Epithelial cell of esophagus (primary cell): ENCODE data around the gene BRD7.

Experiments used
- DNase-seq: peaks from one replicate; pipeline ENCODE4 v3.0.0; 2010; ENCODE audit warnings: low read depth
- H3K4me3 ChIP-seq: 2 replicates; pipeline ENCODE4 v1.5.1; 2011; ENCODE audit warnings: mild to moderate bottlenecking, low read length, control low read depth
- CTCF ChIP-seq: IDR thresholded peaks from 2 replicates; pipeline ENCODE4 v1.5.1; 2011; ENCODE audit warnings: low read depth, mild to moderate bottlenecking, low read length, control low read depth, inconsistent platforms; ENCODE audit not compliant: insufficient read depth; ENCODE audit errors: missing control alignments

BRD7 gene

GRCh38 chr16:50313596-50314478 lies 55.0 kb downstream of the BRD7 start:
- no peak for TF ChIP-seq CTCF
- peak; percentile 41 for DNase-seq
- no peak overlapping the region for H3K4me3 ChIP-seq

- no peak for TF ChIP-seq CTCF
- no peak overlapping the region for H3K4me3 ChIP-seq
- no peak for DNase-seq
Observed at GRCh38 chr16:50311891-50312501, 56.8 kb downstream of the BRD7 start.

GRCh38 chr16:50311134-50311528 lies 57.7 kb downstream of the BRD7 start:
- H3K4me3 ChIP-seq, result no peak overlapping the region
- no peak for DNase-seq
- no peak for TF ChIP-seq CTCF

GRCh38 chr16:50310308-50311133 lies 58.3 kb downstream of the BRD7 start:
- TF ChIP-seq CTCF, result no peak
- DNase-seq, result no peak
- H3K4me3 ChIP-seq, result no peak overlapping the region

- TF ChIP-seq CTCF, result no peak
- H3K4me3 ChIP-seq, result no peak overlapping the region
- DNase-seq, result peak; percentile 31
Observed at GRCh38 chr16:50309527-50310307, 59.1 kb downstream of the BRD7 start.

- TF ChIP-seq CTCF, result no peak
- no peak overlapping the region for H3K4me3 ChIP-seq
- no peak for DNase-seq
Observed at GRCh38 chr16:50309156-50309526, 59.6 kb downstream of the BRD7 start.
